Left lung (tissue), 10 donors: Measurements from ENCODE around the gene GSG1L. TPM values are rescaled to one million over a fixed set of nuclear protein-coding genes. Genes with fewer than 3 reads are reported as not detected.
A peak's percentile ranks its signal among the peaks of the same experiment; 100 is the strongest.

Experiments
- ATAC-seq: fragments of 200-7000 bp; cut with Tn5 transposase; one replicate; pipeline ENCODE4 v1.9.1; 2020; ENCODE audit warnings: moderate library complexity
- DNase-seq, 4 donors: peaks; one replicate each; pipeline ENCODE4 v3.0.0-alpha.2; 2013 to 2020
- H3K27ac ChIP-seq, 2 donors: fragments of 200-600 bp; sonication (generic) in 1 of 2; one replicate each; pipeline versions ENCODE4 v1.5.0 to v1.8.0; 2020 to 2021
- H3K27me3 ChIP-seq, 2 donors: fragments of 200-600 bp; sonication (generic) in 1 of 2; one replicate each; pipeline versions ENCODE4 v1.5.0 to v1.8.0; 2020 to 2021
- H3K36me3 ChIP-seq, 2 donors: fragments of 200-600 bp; sonication (generic) in 1 of 2; one replicate each; pipeline versions ENCODE4 v1.5.0 to v1.8.0; 2020 to 2021
- H3K4me1 ChIP-seq, 2 donors: fragments of 200-600 bp; one replicate each; pipeline ENCODE4 v1.8.0; 2021
- H3K4me3 ChIP-seq, 2 donors: fragments of 200-600 bp; sonication (generic) in 1 of 2; one replicate each; pipeline versions ENCODE4 v1.5.0 to v1.8.0; 2020 to 2021; ENCODE audit warnings: mild to moderate bottlenecking in 1 of 2
- H3K9me3 ChIP-seq, 2 donors: fragments of 200-600 bp; sonication (generic) in 1 of 2; one replicate each; pipeline versions ENCODE4 v1.5.0 to v1.8.0; 2020 to 2021
- intact Hi-C, 2 donors: fragments of 100-400 bp; cut with DNase I; formaldehyde crosslinking; loops; one replicate each; pipeline versions ENCODE4 v1.11.2 to v1.14.2; 2022
- polyA plus RNA-seq, 6 donors: library from polyadenylated mRNA; unstranded; fragments of 120-200 nt; gene quantifications; one replicate each; pipeline ENCODE4 v1.2.1, GENCODE V29; 2013; ENCODE audit not compliant: insufficient read length in 6 of 6
- total RNA-seq, 2 donors: library from RNA; stranded (reverse); fragmentation: NEBNext Ultra II Directional; extraction: Animal tissue kit (Norgen Biotek cat#: 25700); gene quantifications; one replicate each; pipeline ENCODE4 v1.2.1, GENCODE V29; 2021
- TF ChIP-seq, protein P1 (sequence below), 2 donors: fragments of 200-600 bp; sonication (generic) in 1 of 2; IDR thresholded peaks; one replicate each; pipeline versions ENCODE4 v1.5.0 to v1.8.0; 2021; ENCODE audit warnings: antibody characterized with exemption in 2 of 2
- donor health status: DM: no; HTN: yes; CAD: no.
- donor health status: DM: no; HTN: no; CAD: no.

Gene GSG1L
- total and polyA plus RNA-seq, 8 donors: 0.20 to 1.2 (median 0.65) TPM; not detected in 1

DNA sequence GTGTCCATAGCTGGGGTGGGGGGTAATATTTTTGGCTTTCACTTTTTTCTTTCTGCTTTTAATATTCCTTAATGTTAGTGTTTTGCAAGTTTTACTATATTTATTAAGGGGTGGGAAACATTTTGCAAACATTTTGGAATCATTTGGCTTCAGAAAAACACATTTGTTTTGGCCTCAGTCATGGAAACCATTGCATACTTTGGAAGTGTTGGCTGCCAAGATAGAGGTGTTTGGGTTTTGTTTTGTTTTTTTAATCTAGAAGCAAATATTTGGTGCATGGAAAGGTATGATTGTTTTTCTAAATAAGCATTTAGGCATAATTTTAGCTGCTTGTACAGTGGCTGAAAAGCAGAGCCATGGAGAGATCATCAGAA lies 270.3 kb downstream of the GSG1L start:
- intact Hi-C loops: no loop called here
- no peaks in the 10 kb centered on the region for H3K36me3 ChIP-seq
- DNase-seq (no peak), ATAC-seq (no peak)
- no peaks in the 10 kb centered on the region for H3K4me1 ChIP-seq
- no peaks in the 10 kb centered on the region for H3K27me3 ChIP-seq
- H3K4me3 ChIP-seq: no peak overlapping the region
- TF ChIP-seq, protein P1, sequence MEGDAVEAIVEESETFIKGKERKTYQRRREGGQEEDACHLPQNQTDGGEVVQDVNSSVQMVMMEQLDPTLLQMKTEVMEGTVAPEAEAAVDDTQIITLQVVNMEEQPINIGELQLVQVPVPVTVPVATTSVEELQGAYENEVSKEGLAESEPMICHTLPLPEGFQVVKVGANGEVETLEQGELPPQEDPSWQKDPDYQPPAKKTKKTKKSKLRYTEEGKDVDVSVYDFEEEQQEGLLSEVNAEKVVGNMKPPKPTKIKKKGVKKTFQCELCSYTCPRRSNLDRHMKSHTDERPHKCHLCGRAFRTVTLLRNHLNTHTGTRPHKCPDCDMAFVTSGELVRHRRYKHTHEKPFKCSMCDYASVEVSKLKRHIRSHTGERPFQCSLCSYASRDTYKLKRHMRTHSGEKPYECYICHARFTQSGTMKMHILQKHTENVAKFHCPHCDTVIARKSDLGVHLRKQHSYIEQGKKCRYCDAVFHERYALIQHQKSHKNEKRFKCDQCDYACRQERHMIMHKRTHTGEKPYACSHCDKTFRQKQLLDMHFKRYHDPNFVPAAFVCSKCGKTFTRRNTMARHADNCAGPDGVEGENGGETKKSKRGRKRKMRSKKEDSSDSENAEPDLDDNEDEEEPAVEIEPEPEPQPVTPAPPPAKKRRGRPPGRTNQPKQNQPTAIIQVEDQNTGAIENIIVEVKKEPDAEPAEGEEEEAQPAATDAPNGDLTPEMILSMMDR (IDR thresholded peaks at IDR 0.05): no peak
- no peaks in the 10 kb centered on the region for H3K9me3 ChIP-seq
- no peak overlapping the region for H3K27ac ChIP-seq

DNA sequence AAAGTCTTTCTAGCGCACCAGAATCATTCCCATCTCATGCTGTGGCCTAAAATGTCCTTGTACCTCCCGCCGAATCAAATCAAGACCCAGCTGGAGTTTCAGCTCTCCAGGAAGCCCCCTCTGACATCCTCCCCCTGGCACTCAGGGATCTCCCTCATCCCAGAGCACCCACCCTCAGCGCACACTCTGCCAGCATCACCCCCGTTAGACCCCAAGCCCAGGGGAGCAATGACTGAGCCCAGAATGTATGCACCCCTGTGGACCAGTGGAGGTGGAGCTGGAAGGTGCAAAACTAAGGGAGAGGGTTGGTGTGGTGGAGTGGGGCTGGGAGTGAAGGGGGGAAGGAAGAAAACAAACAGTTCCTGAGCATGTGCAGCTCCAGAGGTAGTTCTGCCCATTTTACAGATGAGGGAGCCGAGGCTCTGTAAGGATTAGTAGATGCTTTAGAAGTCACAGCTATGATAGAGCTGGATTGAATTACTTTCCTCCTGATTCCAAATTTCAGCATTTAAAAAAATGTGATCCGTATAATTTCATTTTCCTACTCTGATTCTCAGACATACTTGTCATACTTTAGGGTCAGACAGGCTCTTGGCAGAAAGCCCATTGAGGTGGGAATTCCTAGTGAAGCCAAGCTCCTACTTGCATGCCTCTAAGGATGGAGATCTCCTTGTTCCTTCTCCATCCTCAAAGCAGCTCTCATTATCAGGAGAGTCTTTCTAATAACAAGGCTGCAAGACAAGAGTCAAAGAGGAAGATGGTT lies 270.8 kb downstream of the GSG1L start:
- DNase-seq: no peak
- no peak for ATAC-seq
- Histone ChIP-seq H3K4me1 (no peaks in the 10 kb centered on the region), H3K36me3 (no peaks in the 10 kb centered on the region), H3K27me3 (no peaks in the 10 kb centered on the region), H3K4me3 (no peak overlapping the region), H3K9me3 (no peaks in the 10 kb centered on the region), H3K27ac (no peak overlapping the region)
- intact Hi-C loops: no loop called here
- TF ChIP-seq, protein P1 (IDR thresholded peaks at IDR 0.05): no peak

DNA sequence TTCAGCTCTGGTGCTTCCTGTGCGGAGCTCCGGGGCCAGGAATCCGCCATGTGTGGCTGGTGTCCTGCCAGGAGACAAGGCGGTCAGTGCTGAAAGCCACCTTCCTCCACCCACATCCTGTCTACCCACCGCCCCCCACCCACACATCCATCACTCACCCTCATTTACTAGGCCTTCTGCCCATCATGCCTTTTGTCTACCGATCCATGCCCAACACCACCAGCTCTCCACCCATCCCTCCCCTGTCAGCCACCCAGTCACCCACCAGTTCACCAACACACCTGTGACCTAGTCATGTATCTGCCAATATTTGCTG lies 272.2 kb downstream of the GSG1L start:
- intact Hi-C loops: no loop called here

GRCh38 chr16:27790546-27791403 lies 272.7 kb downstream of the GSG1L start:
- H3K27ac ChIP-seq: no peak overlapping the region
- H3K9me3 ChIP-seq: no peaks in the 10 kb centered on the region
- TF ChIP-seq, protein P1 (IDR thresholded peaks at IDR 0.05): no peak
- no peak overlapping the region for H3K4me3 ChIP-seq
- intact Hi-C loops: no loop called here
- no peaks in the 10 kb centered on the region for H3K27me3 ChIP-seq
- H3K36me3 ChIP-seq: no peaks in the 10 kb centered on the region
- peak in 1 of 4 donors; percentile 76 for DNase-seq
- no peaks in the 10 kb centered on the region for H3K4me1 ChIP-seq
- ATAC-seq: no peak

More for the DNA sequence above, 272.2 kb downstream of the GSG1L start:
- Histone ChIP-seq H3K4me1 (no peaks in the 10 kb centered on the region), H3K27me3 (no peaks in the 10 kb centered on the region), H3K27ac (no peak overlapping the region), H3K9me3 (no peaks in the 10 kb centered on the region), H3K36me3 (no peaks in the 10 kb centered on the region), H3K4me3 (no peak overlapping the region)
- DNase-seq (no peak), ATAC-seq (no peak)
- TF ChIP-seq, protein P1 (IDR thresholded peaks at IDR 0.05): no peak

GRCh38 chr16:27789595-27790241 lies 273.8 kb downstream of the GSG1L start:
- intact Hi-C loops: no loop called here

More at GRCh38 chr16:27789595-27790241, 273.8 kb downstream of the GSG1L start:
- DNase-seq (no peak), ATAC-seq (no peak)
- TF ChIP-seq, protein P1 (IDR thresholded peaks at IDR 0.05): no peak
- Histone ChIP-seq H3K4me3 (no peak overlapping the region), H3K27ac (no peak overlapping the region), H3K36me3 (no peaks in the 10 kb centered on the region), H3K27me3 (no peaks in the 10 kb centered on the region), H3K9me3 (no peaks in the 10 kb centered on the region), H3K4me1 (no peaks in the 10 kb centered on the region)
